Mammary epithelial cell (primary cell): ENCODE data around the gene NEK6.

Source experiments
- EZH2 ChIP-seq: IDR thresholded peaks from 2 replicates; pipeline ENCODE4 v1.6.1; 2012; ENCODE audit warnings: low read length, inconsistent platforms, borderline replicate concordance
- TF ChIP-seq, protein P1 (sequence below), 2 donors: IDR thresholded peaks in 1 of 2; conservative IDR thresholded peaks in 1 of 2; 2 replicates each; pipeline ENCODE4 v1.5.1; 2011 to 2012; ENCODE audit warnings: inconsistent platforms in 2 of 2, low read length in 2 of 2, mild to moderate bottlenecking in 2 of 2, control low read depth in 1 of 2, low read depth in 1 of 2; ENCODE audit not compliant: insufficient read depth in 1 of 2; ENCODE audit errors: extremely low read depth in 1 of 2

DNA sequence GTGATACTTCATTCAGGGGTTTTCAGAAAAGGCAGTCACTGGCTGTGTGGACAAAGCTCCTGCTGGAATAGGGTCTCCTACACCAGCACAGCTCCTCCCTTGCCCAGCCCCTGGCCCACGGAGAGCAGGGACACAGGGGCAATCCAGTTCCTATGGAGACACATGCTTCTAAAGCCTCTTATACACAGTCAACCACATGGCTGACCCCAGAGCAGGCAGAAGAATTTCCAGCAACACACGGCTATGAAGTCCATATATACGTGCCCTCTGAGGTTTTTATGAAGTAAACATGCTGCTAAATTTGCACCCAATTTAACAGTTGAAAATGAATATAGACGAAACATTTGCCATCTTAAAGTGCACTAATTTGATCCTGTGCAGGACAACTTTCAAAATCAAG lies 138.1 kb downstream of the NEK6 start:
- TF ChIP-seq, protein P1, sequence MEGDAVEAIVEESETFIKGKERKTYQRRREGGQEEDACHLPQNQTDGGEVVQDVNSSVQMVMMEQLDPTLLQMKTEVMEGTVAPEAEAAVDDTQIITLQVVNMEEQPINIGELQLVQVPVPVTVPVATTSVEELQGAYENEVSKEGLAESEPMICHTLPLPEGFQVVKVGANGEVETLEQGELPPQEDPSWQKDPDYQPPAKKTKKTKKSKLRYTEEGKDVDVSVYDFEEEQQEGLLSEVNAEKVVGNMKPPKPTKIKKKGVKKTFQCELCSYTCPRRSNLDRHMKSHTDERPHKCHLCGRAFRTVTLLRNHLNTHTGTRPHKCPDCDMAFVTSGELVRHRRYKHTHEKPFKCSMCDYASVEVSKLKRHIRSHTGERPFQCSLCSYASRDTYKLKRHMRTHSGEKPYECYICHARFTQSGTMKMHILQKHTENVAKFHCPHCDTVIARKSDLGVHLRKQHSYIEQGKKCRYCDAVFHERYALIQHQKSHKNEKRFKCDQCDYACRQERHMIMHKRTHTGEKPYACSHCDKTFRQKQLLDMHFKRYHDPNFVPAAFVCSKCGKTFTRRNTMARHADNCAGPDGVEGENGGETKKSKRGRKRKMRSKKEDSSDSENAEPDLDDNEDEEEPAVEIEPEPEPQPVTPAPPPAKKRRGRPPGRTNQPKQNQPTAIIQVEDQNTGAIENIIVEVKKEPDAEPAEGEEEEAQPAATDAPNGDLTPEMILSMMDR (conservative IDR thresholded peaks at IDR 0.05 in 1 of 2, IDR thresholded peaks at IDR 0.05 in 1 of 2; ENCODE audit: extremely low read depth in 1 of 2, insufficient read depth in 1 of 2, low read depth in 1 of 2, low read length in 2 of 2), result no peak
- no peak for TF ChIP-seq EZH2
